GM18858 (cell line): ENCODE measurements around the gene USP47.

Experiments
- ATAC-seq: cut with Tn5 transposase; IDR thresholded peaks from one replicate; pipeline ENCODE4 v1.9.1; 2021; ENCODE audit not compliant: unreplicated experiment

USP47 gene

GRCh38 chr11:11979488-11980117, 137.8 kb downstream of the USP47 start:
- ATAC-seq: no peak

DNA sequence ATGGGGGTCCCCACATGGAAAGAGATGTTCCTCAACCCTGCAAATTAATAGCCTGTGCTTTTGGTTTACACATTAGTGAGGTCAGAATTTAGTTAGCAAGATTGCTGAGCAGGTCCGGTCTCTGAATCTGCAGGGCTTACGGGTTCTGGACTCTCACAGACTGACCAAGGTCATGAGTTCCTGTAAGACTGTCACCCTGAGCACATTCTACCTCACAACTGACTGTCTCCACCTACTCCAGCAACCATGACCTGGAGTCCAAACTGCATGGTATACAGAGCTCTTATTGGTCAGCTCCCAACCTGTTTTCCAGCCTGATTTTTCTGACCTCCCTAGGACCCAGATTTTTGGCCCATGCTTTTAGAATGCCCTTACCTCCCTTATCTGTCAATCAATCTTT, 138.4 kb downstream of the USP47 start:
- ATAC-seq: no peak

- no peak for ATAC-seq
These were observed 139.1 kb downstream of the USP47 start for GRCh38 chr11:11980841-11981308.

DNA sequence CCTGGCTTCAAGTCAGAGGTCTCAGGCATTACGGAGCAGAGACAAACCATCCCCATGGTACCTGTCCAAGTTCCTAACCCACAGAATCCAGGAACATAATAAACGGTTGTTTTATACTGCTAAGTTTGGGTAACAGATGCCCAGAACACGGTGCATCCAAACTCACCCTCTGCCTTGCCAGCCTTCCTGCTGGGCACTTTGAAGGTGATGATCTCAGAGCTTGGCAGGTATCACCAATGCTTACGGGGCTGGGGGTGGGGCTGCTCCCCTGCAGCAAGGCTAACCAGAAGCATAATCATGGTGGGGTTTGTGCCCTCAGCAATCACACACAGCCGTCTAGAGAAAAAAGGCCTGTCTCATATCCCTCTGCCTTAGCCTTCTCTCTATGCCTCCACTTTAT, 139.6 kb downstream of the USP47 start:
- no peak for ATAC-seq

GRCh38 chr11:11981840-11982239, 140.1 kb downstream of the USP47 start:
- no peak for ATAC-seq

DNA sequence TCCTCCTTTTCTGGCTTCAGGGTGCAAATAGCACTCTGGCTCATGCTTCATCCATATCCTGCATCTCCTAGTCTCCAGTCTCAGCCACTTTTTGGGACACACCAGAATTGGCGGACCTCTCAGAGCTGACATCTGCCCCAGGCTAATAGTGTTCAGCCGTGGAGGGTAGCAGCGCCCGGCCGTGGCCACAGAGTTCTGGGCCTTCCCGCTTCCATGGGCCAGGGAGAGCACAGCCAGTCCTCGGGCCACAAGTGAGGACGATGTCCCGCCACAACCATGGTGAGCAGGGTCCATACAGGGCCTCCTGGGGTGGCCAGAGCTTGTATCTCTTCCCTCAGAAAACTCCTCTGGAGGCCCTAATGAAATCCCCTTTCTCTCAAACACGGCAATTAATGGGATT, 140.7 kb downstream of the USP47 start:
- no peak for ATAC-seq

- ATAC-seq: no peak
These were observed 141.2 kb downstream of the USP47 start for GRCh38 chr11:11982975-11983374.

DNA sequence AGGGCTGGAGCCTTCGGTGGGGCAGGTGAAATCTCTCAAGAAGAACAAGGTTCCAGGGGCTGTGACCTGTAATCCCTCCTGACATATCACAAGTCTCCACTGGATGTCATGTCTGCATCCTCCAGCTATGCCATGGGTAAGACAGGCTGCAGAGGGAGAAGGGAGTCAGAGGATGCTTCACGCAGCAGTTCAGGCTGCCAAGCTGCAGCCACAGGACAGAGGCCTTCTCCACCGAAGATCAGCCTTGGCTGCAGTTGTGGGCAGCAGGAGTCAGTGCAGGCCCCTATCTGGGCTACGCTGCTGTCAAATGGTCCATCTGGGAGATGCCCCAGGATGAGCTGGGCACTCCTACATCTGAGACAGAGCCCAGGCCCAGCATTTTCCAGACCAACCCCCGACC, 141.7 kb downstream of the USP47 start:
- ATAC-seq: no peak

DNA sequence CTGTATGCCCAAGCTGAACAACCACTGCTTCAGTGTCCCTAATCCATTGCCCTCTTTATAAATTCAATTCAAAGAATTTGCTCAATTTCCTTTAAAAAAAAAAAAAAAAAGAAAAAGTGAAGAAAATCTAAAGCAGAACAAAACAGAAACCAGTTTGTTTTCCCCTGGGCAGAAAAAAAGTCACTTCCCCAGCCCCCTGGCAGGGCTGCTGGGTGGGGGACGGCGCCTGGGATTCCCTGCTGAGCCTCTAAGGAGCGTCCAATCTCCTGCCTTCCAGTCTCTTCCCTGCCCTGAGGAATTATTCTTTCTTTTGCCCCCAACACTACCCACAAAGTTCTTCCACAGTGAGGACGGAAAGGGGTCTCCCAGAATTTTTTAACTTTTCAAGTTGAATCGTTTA, 142.8 kb downstream of the USP47 start:
- ATAC-seq: no peak

- no peak for ATAC-seq
These were observed 143.4 kb downstream of the USP47 start for GRCh38 chr11:11985016-11985715.

DNA sequence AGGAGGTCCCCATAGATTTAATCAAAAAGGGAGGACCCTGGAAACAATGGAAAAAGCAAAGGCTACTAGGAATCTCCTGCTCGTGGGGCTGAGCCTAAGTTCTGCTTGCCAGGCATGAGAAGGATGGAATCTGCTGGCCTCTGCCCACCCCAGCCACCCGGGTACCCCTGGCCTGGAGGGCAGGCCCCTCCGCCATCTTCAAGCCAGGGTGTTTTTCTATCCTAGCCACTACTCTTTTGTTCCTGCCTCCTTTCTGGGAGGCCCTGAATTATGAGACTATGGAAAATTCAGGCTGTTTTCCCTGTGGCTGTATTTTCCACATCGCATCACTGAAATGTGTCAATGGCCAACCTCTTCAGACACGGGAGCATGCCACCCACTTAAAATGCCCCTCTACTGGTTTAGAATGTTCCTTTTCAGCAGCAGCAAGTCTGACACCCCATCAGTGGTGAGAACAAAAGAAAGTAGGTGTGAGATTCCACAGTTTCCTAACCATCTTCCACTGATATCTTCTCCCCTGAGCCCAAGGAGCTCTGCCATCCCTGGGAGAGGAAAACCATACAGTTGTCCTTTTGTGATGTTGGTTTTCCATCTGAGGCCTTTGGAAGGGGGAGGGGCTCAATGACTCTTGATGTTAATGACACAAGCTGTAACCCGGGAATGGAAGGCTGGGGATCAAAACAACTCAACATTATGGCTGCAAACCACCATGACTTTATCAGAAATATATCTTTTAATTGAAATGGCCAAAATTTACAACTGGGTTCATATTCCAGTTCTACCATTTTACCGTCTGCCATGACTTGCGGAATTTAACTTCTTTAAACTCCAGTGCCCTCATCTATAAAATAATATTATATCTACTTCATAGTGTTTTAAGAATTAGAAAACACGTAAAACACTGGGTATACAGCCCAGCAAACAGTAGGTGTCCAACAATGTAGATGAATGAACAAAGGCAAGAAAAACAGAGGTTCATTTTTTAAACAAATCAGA, 144.5 kb downstream of the USP47 start:
- no peak for ATAC-seq

DNA sequence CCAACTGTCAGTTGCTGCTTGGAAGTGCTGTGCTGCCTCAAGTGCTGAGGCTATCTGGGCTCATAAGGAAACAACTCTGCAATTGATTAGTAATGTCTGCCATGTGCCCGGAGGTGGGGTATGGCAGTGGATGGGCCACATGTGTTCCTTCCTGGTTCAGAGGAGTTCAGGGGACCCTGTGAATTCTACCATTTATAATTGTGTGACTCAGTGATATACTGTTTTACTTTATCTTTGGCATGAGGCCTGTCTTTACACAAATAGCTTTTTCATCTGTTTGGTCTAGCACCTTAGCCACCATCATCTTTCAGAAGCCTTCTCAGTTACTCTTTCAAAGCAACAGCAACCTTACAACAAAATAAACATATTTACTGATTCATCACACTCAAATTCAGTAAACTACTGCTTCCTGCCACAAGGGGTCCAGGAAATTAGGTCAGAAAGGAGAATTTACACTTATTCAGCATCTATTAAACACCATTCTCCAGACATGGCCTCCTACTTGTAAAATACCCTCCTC, 145.8 kb downstream of the USP47 start:
- no peak for ATAC-seq

DNA sequence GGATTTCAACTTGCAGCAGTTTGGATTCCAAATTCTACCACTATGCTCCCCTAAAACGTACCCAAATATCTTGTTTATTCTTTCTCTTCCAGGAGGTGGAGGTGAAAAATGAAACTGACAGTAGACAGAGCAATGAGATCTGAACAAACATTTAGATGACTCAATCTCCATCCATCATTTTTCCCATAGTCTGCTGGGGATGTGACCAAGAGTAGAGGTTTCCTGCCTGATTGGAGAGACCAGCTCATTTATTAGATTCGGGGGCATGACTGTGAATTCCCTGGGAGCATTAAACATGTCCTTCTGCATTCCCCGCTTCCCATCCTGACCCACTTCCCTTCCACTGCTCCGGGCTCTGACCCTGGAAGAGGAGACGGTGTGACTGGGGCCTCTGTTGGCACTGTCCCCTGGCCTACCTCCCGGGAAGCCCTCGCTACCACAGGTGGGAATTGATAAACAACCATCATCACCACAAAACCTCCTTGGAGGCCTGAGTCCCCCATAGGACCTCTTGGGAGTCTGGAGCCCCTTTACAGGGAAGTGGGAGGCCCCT, 146.4 kb downstream of the USP47 start:
- ATAC-seq: no peak

DNA sequence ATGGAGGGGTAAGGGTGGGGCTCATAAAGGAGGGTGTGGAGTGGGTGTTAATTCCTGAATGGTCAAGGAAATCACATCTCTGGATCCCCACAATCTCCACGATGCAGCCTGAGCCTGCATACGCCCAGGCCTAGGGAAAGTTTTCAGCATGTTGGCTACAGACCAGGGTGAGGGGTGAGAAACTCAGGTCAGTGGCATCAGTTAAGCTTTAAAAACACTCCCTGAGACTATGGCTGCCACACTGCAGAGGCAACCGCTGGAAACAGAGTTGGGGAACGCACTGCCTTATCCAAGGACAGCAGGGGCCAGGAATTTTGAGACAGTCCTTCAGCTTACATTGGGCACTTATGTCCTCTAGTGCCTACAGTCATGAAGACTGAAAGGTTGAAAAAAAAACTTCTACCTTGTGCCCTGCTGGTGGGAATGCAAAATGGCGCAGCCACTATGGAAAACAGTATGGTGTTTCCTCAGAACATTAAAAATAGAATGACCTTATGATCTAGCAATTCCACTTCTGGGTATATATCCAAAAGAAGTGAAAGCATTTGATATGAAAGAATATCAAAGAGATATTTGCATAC, 147.0 kb downstream of the USP47 start:
- ATAC-seq: no peak

DNA sequence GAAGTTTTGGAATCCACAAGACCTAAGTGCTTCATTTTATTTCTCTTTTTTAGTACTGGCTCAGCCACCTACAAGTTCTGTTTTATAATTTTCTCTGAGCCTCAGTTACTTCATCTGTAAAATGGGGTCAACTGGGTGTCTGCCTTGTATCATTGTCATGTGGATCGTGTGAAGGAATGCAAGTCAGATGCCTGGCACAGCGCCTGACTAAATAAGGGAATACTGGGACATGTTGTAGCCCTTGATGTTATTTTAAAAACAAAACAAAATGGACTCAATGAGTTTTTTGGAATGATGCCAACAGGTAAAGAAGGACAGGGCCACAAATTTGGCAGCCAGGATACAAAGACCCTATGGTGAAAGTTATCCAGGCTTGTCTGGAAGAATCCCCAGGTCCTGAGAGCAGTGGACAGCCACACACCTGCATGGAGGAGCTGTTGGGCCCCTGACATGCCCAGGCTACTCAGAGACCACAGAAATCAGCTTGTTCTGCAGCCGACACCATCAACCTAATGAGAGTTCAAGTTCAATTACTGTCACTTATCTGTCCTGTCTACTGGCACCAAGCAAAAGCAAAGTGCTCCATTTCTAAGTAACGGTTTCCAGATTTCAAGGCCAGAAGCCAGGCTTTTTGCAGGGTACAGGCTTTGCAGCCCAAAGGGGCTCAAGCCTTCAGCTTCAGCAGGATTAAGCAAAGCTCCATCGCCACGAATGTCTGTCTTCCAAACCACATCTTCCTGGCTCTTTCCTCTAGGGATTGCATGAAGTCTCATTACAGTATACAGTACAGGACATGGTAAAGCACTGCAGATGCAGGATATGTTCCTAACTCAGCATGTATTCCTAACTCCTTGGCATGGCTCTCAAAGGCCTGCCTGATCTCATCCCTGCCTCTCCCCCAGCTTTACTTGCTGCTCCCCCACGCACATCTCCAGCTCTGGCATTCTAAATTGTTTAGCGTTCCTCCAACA, 148.3 kb downstream of the USP47 start:
- ATAC-seq: no peak

GRCh38 chr11:11992257-11993212, 150.8 kb downstream of the USP47 start:
- no peak for ATAC-seq

GRCh38 chr11:11993839-11994238, 152.1 kb downstream of the USP47 start:
- ATAC-seq: no peak

DNA sequence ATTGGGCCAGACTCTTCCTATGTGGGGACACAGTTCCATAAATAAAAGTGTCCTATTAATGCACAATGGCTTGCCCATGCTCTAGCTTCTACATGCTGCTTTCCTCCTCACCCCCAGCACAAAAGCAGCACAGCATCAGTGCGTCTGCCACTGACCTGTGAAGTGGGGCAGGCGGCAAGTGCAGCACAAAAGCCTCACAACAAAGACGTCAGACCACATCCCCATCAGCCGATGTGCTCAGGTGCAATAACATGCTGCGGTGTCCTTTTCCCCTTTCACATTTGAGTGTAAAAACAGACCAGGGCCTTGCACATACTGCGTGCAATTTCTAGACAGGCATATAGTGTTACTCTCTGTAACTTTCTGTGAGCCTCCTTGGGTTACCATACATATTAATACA, 153.8 kb downstream of the USP47 start:
- ATAC-seq: no peak
